K562 (cell line): ENCODE measurements around the gene ARHGAP24. TPM values are rescaled to one million over a fixed set of nuclear protein-coding genes. Genes with fewer than 3 reads are reported as not detected.

Experiments
- ATAC-seq: fragments of 200-7000 bp; cut with Tn5 transposase; 3 replicates; pipeline ENCODE4 v1.9.1; 2020; ENCODE audit warnings: moderate library complexity
- BruUV-seq: library from RNA; stranded (reverse); fragments of 400-500 nt; replicated peaks from 2 replicates; lab custom pipeline; 2021; lab: Mats Ljungman, UMichigan
- CTCF ChIA-PET: fragments of 300-600 bp; formaldehyde crosslinking; extraction: SDS; loops from one replicate; lab custom pipeline; 2021; ENCODE audit warnings: low intra/inter-chr PET ratio; lab: Yijun Ruan, JAX
- POLR2A ChIA-PET: fragments of 300-600, 350-650 bp; sonication (Branson Sonifier 250); formaldehyde crosslinking; extraction: SDS; loops from one replicate; lab custom pipeline; 2021; ENCODE audit warnings: antibody characterized with exemption, inconsistent platforms; lab: Yijun Ruan, JAX
- DNase-seq, 4 experiments: peaks; one replicate each; pipeline versions ENCODE4 v3.0.0 to v3.0.0-alpha.2; 2011 to 2018; ENCODE audit warnings: low spot score in 3 of 4, mixed read lengths in 3 of 4; ENCODE audit errors: extremely low read depth in 1 of 4
- FAIRE-seq: peaks from 2 replicates; lab custom pipeline; 2011; peaks lifted over from hg19 to GRCh38; lab: Jason Lieb, UNC
- H2AFZ ChIP-seq: 2 replicates; pipeline ENCODE4 v1.6.0; 2011; ENCODE audit warnings: low read depth, low read length, control low read depth, inconsistent platforms
- H3K27ac ChIP-seq: fragments of 200-600 bp; 3 replicates; pipeline ENCODE4 v1.8.0; 2011; ENCODE audit warnings: low read depth, mild to moderate bottlenecking, control low read depth, inconsistent platforms, low read length, moderate library complexity, mixed read lengths; ENCODE audit errors: extremely low read depth
- H3K27me3 ChIP-seq, 2 experiments: fragments of 300-600 bp in 1 of 2; 2 replicates in 1 of 2; 3 replicates in 1 of 2; pipeline versions ENCODE4 v1.6.0 to v1.8.0; 2011; ENCODE audit warnings: inconsistent platforms in 2 of 2, low read length in 2 of 2, mild to moderate bottlenecking in 1 of 2, mixed read lengths in 1 of 2, moderate library complexity in 1 of 2; ENCODE audit not compliant: control insufficient read depth in 2 of 2, insufficient read depth in 2 of 2
- H3K36me3 ChIP-seq: fragments of 300-600 bp; 3 replicates; pipeline ENCODE4 v1.8.0; 2011; ENCODE audit warnings: mild to moderate bottlenecking, low read length, inconsistent platforms; ENCODE audit not compliant: control insufficient read depth, insufficient read depth
- H3K4me1 ChIP-seq, 2 experiments: fragments of 200-600 bp in 1 of 2; replicated peaks in 1 of 2; 2 replicates in 1 of 2; 3 replicates in 1 of 2; pipeline versions ENCODE4 v1.5.1 to v1.8.0; 2011; ENCODE audit warnings: inconsistent platforms in 2 of 2, low read length in 2 of 2, mild to moderate bottlenecking in 1 of 2, mixed read lengths in 1 of 2, moderate library complexity in 1 of 2; ENCODE audit not compliant: control insufficient read depth in 2 of 2, insufficient read depth in 2 of 2
- H3K4me2 ChIP-seq: 2 replicates; pipeline ENCODE4 v1.6.1; 2011; ENCODE audit warnings: low read length, control low read depth, inconsistent platforms, mixed read lengths; ENCODE audit not compliant: insufficient read depth
- H3K4me3 ChIP-seq: fragments of 200-600 bp; sonication (generic), shearing (Covaris generic); 2 replicates; pipeline ENCODE4 v1.5.1; 2016; ENCODE audit warnings: control low read depth, inconsistent platforms
- H3K79me2 ChIP-seq: fragments of 200-600 bp; 3 replicates; pipeline ENCODE4 v1.8.0; 2011; ENCODE audit warnings: low read length, inconsistent platforms; ENCODE audit not compliant: control insufficient read depth, insufficient read depth
- H3K9ac ChIP-seq, 2 experiments: 2 replicates each; pipeline versions ENCODE4 v1.6.0 to v1.6.1; 2011; ENCODE audit warnings: low read depth in 2 of 2, low read length in 2 of 2, control low read depth in 1 of 2, inconsistent platforms in 1 of 2, mild to moderate bottlenecking in 1 of 2, mixed read lengths in 1 of 2; ENCODE audit not compliant: insufficient read depth in 1 of 2
- H3K9me1 ChIP-seq: one replicate; pipeline ENCODE4 v1.6.0; 2011; ENCODE audit warnings: inconsistent platforms, mild to moderate bottlenecking, low read length, moderate library complexity; ENCODE audit not compliant: control insufficient read depth, insufficient read depth
- H3K9me3 ChIP-seq: replicated peaks from 2 replicates; pipeline ENCODE4 v1.5.1; 2011; ENCODE audit warnings: low read depth, low read length, inconsistent platforms; ENCODE audit not compliant: control insufficient read depth, insufficient read depth
- H4K20me1 ChIP-seq: replicated peaks from 2 replicates; pipeline ENCODE4 v1.6.1; 2011; ENCODE audit warnings: low read length, inconsistent platforms, mixed read lengths; ENCODE audit not compliant: control insufficient read depth, insufficient read depth
- CXXC5 ChIP-seq: fragments of 250-450 bp; sonication (Bioruptor Pico); IDR thresholded peaks from 2 replicates; pipeline ENCODE4 v1.8.0; 2022; ENCODE audit warnings: inconsistent platforms, mild to moderate bottlenecking, moderate library complexity
- DMBX1 ChIP-seq: fragments of 250-450 bp; sonication (Bioruptor Pico); IDR thresholded peaks from 2 replicates; pipeline ENCODE4 v1.8.0; 2022; ENCODE audit warnings: inconsistent platforms, mild to moderate bottlenecking, moderate library complexity, borderline replicate concordance
- GABPB2 ChIP-seq: fragments of 250-450 bp; sonication (Bioruptor Pico); conservative IDR thresholded peaks from 2 replicates; pipeline ENCODE4 v1.5.1; 2021; ENCODE audit warnings: mild to moderate bottlenecking
- KLF13 ChIP-seq: fragments of 450-650 bp; IDR thresholded peaks from 2 replicates; pipeline ENCODE4 v1.6.1; 2016; ENCODE audit warnings: missing genetic modification characterization, low read depth, mild to moderate bottlenecking, missing compliant biosample characterization, moderate library complexity, borderline replicate concordance
- LCOR ChIP-seq: sonication (generic); formaldehyde crosslinking; IDR thresholded peaks from 2 replicates; pipeline ENCODE4 v1.8.0; 2022; ENCODE audit warnings: mild to moderate bottlenecking, missing genetic modification reagents
- PML ChIP-seq: IDR thresholded peaks from 2 replicates; pipeline ENCODE4 v1.6.1; 2012; ENCODE audit warnings: low read length, inconsistent platforms
- POLR2A ChIP-seq: fragments of 450-650 bp; conservative IDR thresholded peaks from 2 replicates; pipeline ENCODE4 v1.6.1; 2016
- RUNX1 ChIP-seq: sonication (generic); IDR thresholded peaks from 2 replicates; pipeline ENCODE4 v1.6.1; 2016; ENCODE audit warnings: antibody characterized with exemption, low read depth
- SMARCA5 ChIP-seq: fragments of 450-650 bp; IDR thresholded peaks from 2 replicates; pipeline ENCODE4 v1.6.1; 2016
- SRSF9 ChIP-seq: fragments of 200-400 bp; formaldehyde crosslinking; IDR thresholded peaks from 2 replicates; pipeline ENCODE4 v1.6.1; 2017; ENCODE audit warnings: low read depth, low read length, borderline replicate concordance
- TGIF2 ChIP-seq: sonication (generic); formaldehyde crosslinking; IDR thresholded peaks from 2 replicates; pipeline ENCODE4 v1.8.1; 2022; ENCODE audit warnings: mild to moderate bottlenecking, missing genetic modification reagents, moderate library complexity
- U2AF1 ChIP-seq: fragments of 200-400 bp; formaldehyde crosslinking; optimal IDR thresholded peaks from 2 replicates; pipeline ENCODE3; 2017; ENCODE audit warnings: mild to moderate bottlenecking, low read depth, low read length, moderate library complexity
- ZNF583 ChIP-seq: fragments of 250-450 bp; sonication (Bioruptor Pico); IDR thresholded peaks from 2 replicates; pipeline ENCODE4 v1.4.0; 2020
- ZNF707 ChIP-seq: fragments of 250-450 bp; sonication (Bioruptor Pico); conservative IDR thresholded peaks from 2 replicates; pipeline ENCODE4 v1.8.0; 2022; ENCODE audit warnings: inconsistent platforms, mild to moderate bottlenecking, moderate library complexity
- ZNF75A ChIP-seq: fragments of 450-650 bp; formaldehyde crosslinking; IDR thresholded peaks from 2 replicates; pipeline ENCODE4 v1.4.0; 2020; ENCODE audit warnings: mild to moderate bottlenecking
- ZNF76 ChIP-seq: fragments of 250-450 bp; sonication (Bioruptor Pico); IDR thresholded peaks from 2 replicates; pipeline ENCODE4 v1.4.0; 2020; ENCODE audit warnings: mild to moderate bottlenecking, moderate library complexity, borderline replicate concordance
- WGBS: fragments of 100-300 bp; shearing (Covaris generic); methylation state at CpG from one replicate; pipeline ENCODE4 v1.1.6; 2016; ENCODE audit warnings: low coverage, mixed read lengths; ENCODE audit not compliant: insufficient coverage; ENCODE audit errors: missing lambda C conversion rate; 5-methylcytosine and 5-hydroxymethylcytosine counted together
- in situ Hi-C: fragments of 300-500 bp; cut with MboI; formaldehyde crosslinking; loops from 4 replicates; pipeline ENCODE4 v1.15.0; 2018; ENCODE audit warnings: inconsistent platforms, mixed read lengths
- intact Hi-C: fragments of 100-400 bp; cut with micrococcal nuclease; formaldehyde crosslinking; loops from 2 replicates; pipeline ENCODE4 v1.14.2; 2022
- polyA plus RNA-seq, 8 experiments: library from polyadenylated mRNA; depleted of rRNA in 4 of 8; stranded (reverse) in 5 of 8; unstranded in 3 of 8; fragments of >200 nt; fragmentation: Nextera tagmentation in 2 of 8; fragmentation: Illumina TruSeq in 1 of 8; extraction: Ambion mirVana in 2 of 8; extraction: Trizol in 1 of 8; gene quantifications; 2 replicates each; pipeline versions ENCODE4 v1.2.1 to v1.2.3, GENCODE V29; 2011 to 2014; ENCODE audit warnings: inconsistent platforms in 1 of 8, missing spikeins in 1 of 8
- total RNA-seq, 7 experiments: library from RNA; depleted of rRNA in 6 of 7; stranded (reverse); fragments of >200 nt in 6 of 7; fragmentation: Illumina TruSeq in 2 of 7; extraction: Trizol in 2 of 7; gene quantifications; 2 replicates each; pipeline versions ENCODE4 v1.2.1 to v1.2.3, GENCODE V29; 2011 to 2021; ENCODE audit warnings: low replicate concordance in 1 of 7
- TF ChIP-seq, protein P1 (sequence below): IDR thresholded peaks from 2 replicates; pipeline ENCODE4 v1.6.1; 2016; ENCODE audit warnings: missing genetic modification characterization, missing compliant biosample characterization
- TF ChIP-seq, protein P2 (sequence below): fragments of 250-450 bp; sonication (Bioruptor Pico); IDR thresholded peaks from 2 replicates; pipeline ENCODE4 v1.8.0; 2022; ENCODE audit warnings: inconsistent platforms, mild to moderate bottlenecking, moderate library complexity, borderline replicate concordance
- TF ChIP-seq, protein P3 (sequence below): sonication (generic); formaldehyde crosslinking; IDR thresholded peaks from 2 replicates; pipeline ENCODE4 v1.8.1; 2023; ENCODE audit warnings: mild to moderate bottlenecking, missing genetic modification reagents
- TF ChIP-seq, protein P4 (sequence below), 2 experiments: fragments of 450-650 bp in 1 of 2; sonication (generic) in 1 of 2; formaldehyde crosslinking; conservative IDR thresholded peaks; 2 replicates each; pipeline versions ENCODE4 v1.4.0 to v1.8.1; 2020 to 2022; ENCODE audit warnings: mild to moderate bottlenecking in 1 of 2, missing genetic modification reagents in 1 of 2

Gene ARHGAP24
- total and polyA plus RNA-seq, 9 of the 15 experiments (the other 6 are each of a cell fraction or from before 2014, with no cell fraction given) = 8.0 to 22.6 (median 14.0) TPM

DNA sequence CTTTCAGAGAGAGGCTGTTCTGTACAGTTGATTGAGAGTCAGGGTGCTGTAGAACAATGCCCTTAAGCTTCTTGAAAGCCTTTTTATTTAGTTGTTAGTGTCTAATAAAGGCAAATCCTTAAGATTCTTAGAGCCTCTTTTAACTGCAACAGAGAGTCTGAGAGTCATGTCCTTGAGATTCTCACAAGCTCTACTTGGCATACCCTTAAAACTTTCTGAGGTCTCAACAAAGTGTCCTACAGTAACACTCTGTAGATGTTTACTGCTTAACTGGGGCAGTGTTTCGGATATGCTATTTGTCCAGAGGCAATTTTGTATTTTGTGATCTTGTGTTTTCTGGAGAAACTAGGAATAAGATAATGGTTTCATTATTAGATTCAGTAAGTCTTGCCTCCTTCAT lies 209.7 kb downstream of the ARHGAP24 start:
- H3K9me3 ChIP-seq = no peaks in the 10 kb centered on the region
- no peak overlapping the region for H3K4me3 ChIP-seq
- H3K79me2 ChIP-seq = no peaks in the 10 kb centered on the region
- no peak overlapping the region for H3K4me2 ChIP-seq
- POLR2A ChIA-PET = no interaction called here
- no peaks in the 10 kb centered on the region for H3K36me3 ChIP-seq
- no peak for FAIRE-seq
- in situ Hi-C loops = no loop called here
- H2AFZ ChIP-seq = no peak overlapping the region
- no peaks in the 10 kb centered on the region; a peak in 1 of 5 replicates for H3K4me1 ChIP-seq
- intact Hi-C loops = no loop called here
- no peak for DNase-seq
- H3K27ac ChIP-seq = no peak overlapping the region
- no peak for TF ChIP-seq ZNF75A (CRISPR knock-in tag)
- no peak for TF ChIP-seq GABPB2
- TF ChIP-seq, protein P1, sequence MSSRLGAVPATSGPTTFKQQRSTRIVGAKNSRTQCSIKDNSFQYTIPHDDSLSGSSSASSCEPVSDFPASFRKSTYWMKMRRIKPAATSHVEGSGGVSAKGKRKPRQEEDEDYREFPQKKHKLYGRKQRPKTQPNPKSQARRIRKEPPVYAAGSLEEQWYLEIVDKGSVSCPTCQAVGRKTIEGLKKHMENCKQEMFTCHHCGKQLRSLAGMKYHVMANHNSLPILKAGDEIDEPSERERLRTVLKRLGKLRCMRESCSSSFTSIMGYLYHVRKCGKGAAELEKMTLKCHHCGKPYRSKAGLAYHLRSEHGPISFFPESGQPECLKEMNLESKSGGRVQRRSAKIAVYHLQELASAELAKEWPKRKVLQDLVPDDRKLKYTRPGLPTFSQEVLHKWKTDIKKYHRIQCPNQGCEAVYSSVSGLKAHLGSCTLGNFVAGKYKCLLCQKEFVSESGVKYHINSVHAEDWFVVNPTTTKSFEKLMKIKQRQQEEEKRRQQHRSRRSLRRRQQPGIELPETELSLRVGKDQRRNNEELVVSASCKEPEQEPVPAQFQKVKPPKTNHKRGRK (tag) = no peak
- TF ChIP-seq KLF13 (tag) = no peak
- no peak for TF ChIP-seq LCOR (CRISPR knock-in tag)
- TF ChIP-seq, protein P2, sequence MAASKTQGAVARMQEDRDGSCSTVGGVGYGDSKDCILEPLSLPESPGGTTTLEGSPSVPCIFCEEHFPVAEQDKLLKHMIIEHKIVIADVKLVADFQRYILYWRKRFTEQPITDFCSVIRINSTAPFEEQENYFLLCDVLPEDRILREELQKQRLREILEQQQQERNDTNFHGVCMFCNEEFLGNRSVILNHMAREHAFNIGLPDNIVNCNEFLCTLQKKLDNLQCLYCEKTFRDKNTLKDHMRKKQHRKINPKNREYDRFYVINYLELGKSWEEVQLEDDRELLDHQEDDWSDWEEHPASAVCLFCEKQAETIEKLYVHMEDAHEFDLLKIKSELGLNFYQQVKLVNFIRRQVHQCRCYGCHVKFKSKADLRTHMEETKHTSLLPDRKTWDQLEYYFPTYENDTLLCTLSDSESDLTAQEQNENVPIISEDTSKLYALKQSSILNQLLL (CRISPR knock-in tag) = no peak
- TF ChIP-seq SRSF9 = no peak
- no peak for TF ChIP-seq ZNF707 (CRISPR knock-in tag)
- no peak for TF ChIP-seq RUNX1
- no peak for TF ChIP-seq SMARCA5
- TF ChIP-seq POLR2A = no peak
- TF ChIP-seq, protein P3, sequence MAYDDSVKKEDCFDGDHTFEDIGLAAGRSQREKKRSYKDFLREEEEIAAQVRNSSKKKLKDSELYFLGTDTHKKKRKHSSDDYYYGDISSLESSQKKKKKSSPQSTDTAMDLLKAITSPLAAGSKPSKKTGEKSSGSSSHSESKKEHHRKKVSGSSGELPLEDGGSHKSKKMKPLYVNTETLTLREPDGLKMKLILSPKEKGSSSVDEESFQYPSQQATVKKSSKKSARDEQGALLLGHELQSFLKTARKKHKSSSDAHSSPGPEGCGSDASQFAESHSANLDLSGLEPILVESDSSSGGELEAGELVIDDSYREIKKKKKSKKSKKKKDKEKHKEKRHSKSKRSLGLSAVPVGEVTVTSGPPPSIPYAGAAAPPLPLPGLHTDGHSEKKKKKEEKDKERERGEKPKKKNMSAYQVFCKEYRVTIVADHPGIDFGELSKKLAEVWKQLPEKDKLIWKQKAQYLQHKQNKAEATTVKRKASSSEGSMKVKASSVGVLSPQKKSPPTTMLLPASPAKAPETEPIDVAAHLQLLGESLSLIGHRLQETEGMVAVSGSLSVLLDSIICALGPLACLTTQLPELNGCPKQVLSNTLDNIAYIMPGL = no peak
- no peak for TF ChIP-seq DMBX1 (CRISPR knock-in tag)
- no peak for TF ChIP-seq PML
- TF ChIP-seq TGIF2 (CRISPR knock-in tag) = no peak
- no peak for TF ChIP-seq ZNF76 (CRISPR knock-in tag)
- TF ChIP-seq U2AF1 = no peak
- TF ChIP-seq CXXC5 (CRISPR knock-in tag) = no peak
- no peak for TF ChIP-seq ZNF583
- TF ChIP-seq, protein P4, sequence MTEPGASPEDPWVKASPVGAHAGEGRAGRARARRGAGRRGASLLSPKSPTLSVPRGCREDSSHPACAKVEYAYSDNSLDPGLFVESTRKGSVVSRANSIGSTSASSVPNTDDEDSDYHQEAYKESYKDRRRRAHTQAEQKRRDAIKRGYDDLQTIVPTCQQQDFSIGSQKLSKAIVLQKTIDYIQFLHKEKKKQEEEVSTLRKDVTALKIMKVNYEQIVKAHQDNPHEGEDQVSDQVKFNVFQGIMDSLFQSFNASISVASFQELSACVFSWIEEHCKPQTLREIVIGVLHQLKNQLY (CRISPR knock-in tag; conservative IDR thresholded peaks at IDR 0.05) = no peak
- TF ChIP-seq, all 486 proteins: peak for 0
- no peak for ATAC-seq
- CTCF ChIA-PET = no interaction called here
- Histone ChIP-seq H3K27me3 (no peaks in the 10 kb centered on the region), H4K20me1 (no peaks in the 10 kb centered on the region), H3K9ac (no peak overlapping the region), H3K9me1 (no peaks in the 10 kb centered on the region)
- WGBS = 63% methylated on average over 1 of the region's 1 CpG
- no TSS peak for BruUV-seq
